SH-SY5Y (cell line): ENCODE data around the gene ITPRID1.

ENCODE experiments used
- GATA2 ChIP-seq: IDR thresholded peaks from 2 replicates; pipeline ENCODE4 v1.6.1; 2011; ENCODE audit warnings: mild to moderate bottlenecking, low read depth, low read length
- GATA3 ChIP-seq: IDR thresholded peaks from 2 replicates; pipeline ENCODE4 v1.6.1; 2011; ENCODE audit warnings: low read depth, mild to moderate bottlenecking, low read length, moderate library complexity

DNA sequence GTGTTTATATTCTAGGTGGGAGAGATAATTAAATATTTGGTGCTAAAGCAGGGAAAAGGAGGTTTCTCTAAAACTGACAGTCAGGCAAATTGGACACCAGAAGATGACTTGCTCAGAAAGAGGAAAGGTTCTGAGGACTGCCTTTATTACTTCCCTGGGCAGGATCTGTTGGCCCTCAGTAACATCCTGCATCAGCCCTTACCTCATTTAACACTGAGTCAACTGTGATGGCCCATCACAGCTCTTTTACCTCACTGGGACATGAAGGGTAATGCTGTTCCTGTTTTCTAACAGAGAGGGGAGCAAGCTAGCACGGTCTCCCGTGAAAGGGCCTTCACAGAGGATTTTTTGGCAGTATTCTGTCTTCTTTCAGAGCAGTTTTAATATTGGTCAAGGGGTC, 185.2 kb downstream of the ITPRID1 start:
- no peak for TF ChIP-seq GATA2
- no peak for TF ChIP-seq GATA3
